SK-N-SH (cell line): ENCODE data around the gene LRIG1. TPM values are rescaled to one million over a fixed set of nuclear protein-coding genes. Genes with fewer than 3 reads are reported as not detected.

Experiments used
- CTCF ChIA-PET: fragments of 300-600, 350-600 bp; formaldehyde crosslinking; extraction: SDS; loops from one replicate; lab custom pipeline; 2021; lab: Yijun Ruan, JAX
- POLR2A ChIA-PET: fragments of 350-600 bp; sonication (Branson Sonifier 250); formaldehyde crosslinking; extraction: SDS; loops from one replicate; lab custom pipeline; 2020; ENCODE audit warnings: antibody characterized with exemption, inconsistent platforms; lab: Yijun Ruan, JAX
- DNase-seq: peaks from one replicate; pipeline ENCODE4 v3.0.0; 2012
- H2AFZ ChIP-seq: fragments of 200-600 bp; sonication (generic); 2 replicates; pipeline ENCODE4 v1.8.1; 2016; ENCODE audit warnings: antibody characterized with exemption, mild to moderate bottlenecking, low read depth
- H3F3A ChIP-seq: fragments of 200-600 bp; sonication (generic); replicated peaks from 2 replicates; pipeline ENCODE3; 2016; ENCODE audit warnings: antibody characterized with exemption, mild to moderate bottlenecking; ENCODE audit not compliant: insufficient read depth
- H3K27ac ChIP-seq, 2 experiments: fragments of 200-500 bp in 1 of 2; fragments of 200-600 bp in 1 of 2; sonication (Bioruptor generic) in 1 of 2; sonication (generic), shearing (Covaris generic) in 1 of 2; 2 replicates each; pipeline versions ENCODE4 v1.5.1 to v1.6.1; 2014 to 2016; ENCODE audit warnings: low read depth in 2 of 2, inconsistent platforms in 1 of 2, low read length in 1 of 2, mild to moderate bottlenecking in 1 of 2, mixed read lengths in 1 of 2
- H3K27me3 ChIP-seq: fragments of 200-600 bp; sonication (generic), shearing (Covaris generic); 2 replicates; pipeline ENCODE4 v1.6.1; 2016; ENCODE audit warnings: mixed run types; ENCODE audit not compliant: insufficient read depth
- H3K36me3 ChIP-seq, 2 experiments: fragments of 200-500 bp in 1 of 2; fragments of 200-600 bp in 1 of 2; sonication (Bioruptor generic) in 1 of 2; sonication (generic) in 1 of 2; replicated peaks in 1 of 2; 2 replicates each; pipeline versions ENCODE3 to v1.5.1; 2014 to 2016; ENCODE audit warnings: low read length in 1 of 2, mild to moderate bottlenecking in 1 of 2; ENCODE audit not compliant: insufficient read depth in 2 of 2, control insufficient read depth in 1 of 2
- H3K4me1 ChIP-seq, 2 experiments: fragments of 200-500 bp in 1 of 2; fragments of 200-600 bp in 1 of 2; sonication (Bioruptor generic) in 1 of 2; sonication (generic), shearing (Covaris generic) in 1 of 2; 2 replicates each; pipeline versions ENCODE4 v1.5.1 to v1.6.1; 2014 to 2016; ENCODE audit warnings: low read depth in 1 of 2, low read length in 1 of 2, mixed run types in 1 of 2; ENCODE audit not compliant: insufficient read depth in 2 of 2, control insufficient read depth in 1 of 2
- H3K4me2 ChIP-seq: fragments of 200-600 bp; sonication (generic), shearing (Covaris generic); 2 replicates; pipeline ENCODE4 v1.6.1; 2017; ENCODE audit warnings: mixed run types
- H3K4me3 ChIP-seq, 2 experiments: fragments of 200-500 bp in 1 of 2; fragments of 200-600 bp in 1 of 2; sonication (Bioruptor generic) in 1 of 2; sonication (generic), shearing (Covaris generic) in 1 of 2; 2 replicates each; pipeline versions ENCODE4 v1.5.1 to v1.8.1; 2014 to 2016; ENCODE audit warnings: low read depth in 2 of 2, inconsistent platforms in 1 of 2, low read length in 1 of 2, mild to moderate bottlenecking in 1 of 2, mixed read lengths in 1 of 2, moderate library complexity in 1 of 2
- H3K79me2 ChIP-seq: fragments of 200-600 bp; sonication (generic); 2 replicates; pipeline ENCODE4 v1.8.1; 2017; ENCODE audit warnings: mild to moderate bottlenecking; ENCODE audit not compliant: insufficient read depth
- H3K9ac ChIP-seq: fragments of 200-600 bp; sonication (generic); 2 replicates; pipeline ENCODE4 v1.6.1; 2017; ENCODE audit warnings: mixed run types
- H3K9me2 ChIP-seq: fragments of 200-600 bp; sonication (generic); 2 replicates; pipeline ENCODE4 v1.6.1; 2017; ENCODE audit warnings: mixed run types
- H3K9me3 ChIP-seq: fragments of 200-600 bp; sonication (generic); 2 replicates; pipeline ENCODE4 v1.6.1; 2017; ENCODE audit warnings: mixed run types, mild to moderate bottlenecking, moderate library complexity
- H4K20me1 ChIP-seq: fragments of 200-600 bp; sonication (generic); 2 replicates; pipeline ENCODE4 v1.6.1; 2017; ENCODE audit warnings: mild to moderate bottlenecking, mixed run types; ENCODE audit not compliant: insufficient read depth
- CHD2 ChIP-seq: fragments of 150-350 bp; IDR thresholded peaks from 2 replicates; pipeline ENCODE4 v1.6.1; 2018; ENCODE audit warnings: low read length; ENCODE audit not compliant: partially characterized antibody
- CTCF ChIP-seq: fragments of 200-600 bp; sonication (generic); IDR thresholded peaks from 2 replicates; pipeline ENCODE4 v1.6.1; 2017; ENCODE audit warnings: antibody characterized with exemption, mild to moderate bottlenecking, moderate library complexity
- ELF1 ChIP-seq: IDR thresholded peaks from 2 replicates; pipeline ENCODE4 v1.4.0; 2012
- EP300 ChIP-seq, 2 experiments: IDR thresholded peaks; 2 replicates each; pipeline versions ENCODE4 v1.4.0 to v1.6.1; 2012; ENCODE audit warnings: borderline replicate concordance in 1 of 2, low read depth in 1 of 2, low read length in 1 of 2
- EZH2phosphoT487 ChIP-seq: fragments of 200-600 bp; sonication (generic); IDR thresholded peaks from 2 replicates; pipeline ENCODE4 v1.6.1; 2017; ENCODE audit warnings: low read depth, mixed run types, mild to moderate bottlenecking, antibody characterized with exemption, moderate library complexity, borderline replicate concordance
- FOSL2 ChIP-seq: IDR thresholded peaks from 2 replicates; pipeline ENCODE4 v1.4.0; 2012; ENCODE audit warnings: low read depth, mild to moderate bottlenecking, moderate library complexity, borderline replicate concordance
- GABPA ChIP-seq: IDR thresholded peaks from 2 replicates; pipeline ENCODE4 v1.4.0; 2012; ENCODE audit warnings: low read depth, mild to moderate bottlenecking
- IRF3 ChIP-seq: fragments of 150-350 bp; IDR thresholded peaks from 2 replicates; pipeline ENCODE4 v1.6.1; 2016; ENCODE audit warnings: mild to moderate bottlenecking, low read depth, low read length
- MAX ChIP-seq: IDR thresholded peaks from 2 replicates; pipeline ENCODE4 v1.4.0; 2012; ENCODE audit warnings: low read depth
- PBX3 ChIP-seq: IDR thresholded peaks from 2 replicates; pipeline ENCODE4; 2012
- POLR2AphosphoS5 ChIP-seq: IDR thresholded peaks from 2 replicates; pipeline ENCODE4 v1.6.1; 2012; ENCODE audit warnings: low read depth, low read length
- RAD21 ChIP-seq: IDR thresholded peaks from 2 replicates; pipeline ENCODE4 v1.6.1; 2012; ENCODE audit warnings: mild to moderate bottlenecking, low read length
- REST ChIP-seq: IDR thresholded peaks from 2 replicates; pipeline ENCODE4 v1.6.1; 2012; ENCODE audit warnings: mild to moderate bottlenecking, low read depth, low read length, moderate library complexity
- RFX5 ChIP-seq: IDR thresholded peaks from 2 replicates; pipeline ENCODE4 v1.6.1; 2012; ENCODE audit warnings: mild to moderate bottlenecking, improper control_type of control experiment, low read length
- RXRA ChIP-seq: IDR thresholded peaks from 2 replicates; pipeline ENCODE4 v1.4.0; 2012; ENCODE audit warnings: low read depth, mild to moderate bottlenecking, borderline replicate concordance
- TCF12 ChIP-seq: IDR thresholded peaks from 2 replicates; pipeline ENCODE4 v1.4.0; 2012
- USF1 ChIP-seq: IDR thresholded peaks from 2 replicates; pipeline ENCODE4 v1.4.0; 2012; ENCODE audit warnings: low read depth, borderline replicate concordance
- YY1 ChIP-seq: IDR thresholded peaks from 2 replicates; pipeline ENCODE4 v1.4.0; 2012; ENCODE audit warnings: low read depth, mild to moderate bottlenecking
- WGBS: methylation state at CpG from one replicate; pipeline ENCODE4 v1.1.6; 2017; ENCODE audit warnings: low lambda C conversion rate; 5-methylcytosine and 5-hydroxymethylcytosine counted together
- polyA plus RNA-seq, 3 experiments: library from polyadenylated mRNA; depleted of rRNA; stranded (reverse); fragments of >200 nt; gene quantifications; 2 replicates each; pipeline ENCODE4 v1.2.3, GENCODE V29; 2012

Gene LRIG1
- polyA plus RNA-seq, 1 of the 3 experiments (the other 2 are of a cell fraction): 1.7 TPM

- whole genome bisulfite sequencing: 87% methylated on average over 11 of the region's 11 CpGs
- Histone ChIP-seq H3K4me1 (peaks cover 10 to 15% of the 10 kb centered on the region in 2 experiments), H3K36me3 (no peaks in the 10 kb centered on the region), H3K9me2 (no peaks in the 10 kb centered on the region), H3K27ac (no peak overlapping the region), H3K9me3 (no peaks in the 10 kb centered on the region), H4K20me1 (no peaks in the 10 kb centered on the region), H3K27me3 (no peaks in the 10 kb centered on the region; the same call in 1 of the 2 replicates), H3K9ac (no peak overlapping the region), H2AFZ (no peak overlapping the region), H3K4me2 (no peak overlapping the region), H3K4me3 (no peak overlapping the region), H3F3A (no peaks in the 10 kb centered on the region), H3K79me2 (no peaks in the 10 kb centered on the region)
- no peak for DNase-seq
- TF ChIP-seq MAX (no peak), FOSL2 (no peak), USF1 (no peak), TCF12 (no peak)
- CTCF ChIA-PET: no interaction called here
- POLR2A ChIA-PET: no interaction called here
Observed at GRCh38 chr3:66432041-66432766, 68.6 kb downstream of the LRIG1 start.

- ChIA-PET POLR2A (no interaction called here), CTCF (no interaction called here)
- Histone ChIP-seq H3F3A (no peaks in the 10 kb centered on the region), H3K9me3 (no peaks in the 10 kb centered on the region), H3K9me2 (no peaks in the 10 kb centered on the region), H3K4me2 (no peak overlapping the region), H3K27me3 (no peaks in the 10 kb centered on the region; the same call in 1 of the 2 replicates), H3K4me1 (peaks cover 10 to 15% of the 10 kb centered on the region in 2 experiments), H3K9ac (no peak overlapping the region), H2AFZ (no peak overlapping the region), H3K27ac (no peak overlapping the region), H3K79me2 (no peaks in the 10 kb centered on the region), H3K4me3 (no peak overlapping the region), H3K36me3 (no peaks in the 10 kb centered on the region), H4K20me1 (no peaks in the 10 kb centered on the region)
- 87% methylated on average over 3 of the region's 3 CpGs for WGBS
- no peak for DNase-seq
- no peak for TF ChIP-seq REST
- no peak for TF ChIP-seq FOSL2
- TF ChIP-seq IRF3: no peak
- TF ChIP-seq RFX5: no peak
- TF ChIP-seq RXRA: no peak
- no peak for TF ChIP-seq GABPA
- no peak for TF ChIP-seq RAD21
- TF ChIP-seq YY1: no peak
- TF ChIP-seq EZH2phosphoT487: no peak
- TF ChIP-seq ELF1: no peak
- TF ChIP-seq EP300 (IDR thresholded peaks at IDR 0.05; ENCODE audit: borderline replicate concordance in 1 of 2, low read depth in 1 of 2, low read length in 1 of 2): no peak
- TF ChIP-seq POLR2AphosphoS5: no peak
- TF ChIP-seq MAX: no peak
- TF ChIP-seq PBX3: no peak
- TF ChIP-seq CTCF: no peak
- no peak for TF ChIP-seq CHD2
Observed at GRCh38 chr3:66431494-66431893, 69.3 kb downstream of the LRIG1 start.
